Measurements from ENCODE around the gene TSEN54.

GRCh38 chr17:75472119-75472518 lies 44.2 kb upstream of the TSEN54 start:
- TF ChIP-seq, protein P1, sequence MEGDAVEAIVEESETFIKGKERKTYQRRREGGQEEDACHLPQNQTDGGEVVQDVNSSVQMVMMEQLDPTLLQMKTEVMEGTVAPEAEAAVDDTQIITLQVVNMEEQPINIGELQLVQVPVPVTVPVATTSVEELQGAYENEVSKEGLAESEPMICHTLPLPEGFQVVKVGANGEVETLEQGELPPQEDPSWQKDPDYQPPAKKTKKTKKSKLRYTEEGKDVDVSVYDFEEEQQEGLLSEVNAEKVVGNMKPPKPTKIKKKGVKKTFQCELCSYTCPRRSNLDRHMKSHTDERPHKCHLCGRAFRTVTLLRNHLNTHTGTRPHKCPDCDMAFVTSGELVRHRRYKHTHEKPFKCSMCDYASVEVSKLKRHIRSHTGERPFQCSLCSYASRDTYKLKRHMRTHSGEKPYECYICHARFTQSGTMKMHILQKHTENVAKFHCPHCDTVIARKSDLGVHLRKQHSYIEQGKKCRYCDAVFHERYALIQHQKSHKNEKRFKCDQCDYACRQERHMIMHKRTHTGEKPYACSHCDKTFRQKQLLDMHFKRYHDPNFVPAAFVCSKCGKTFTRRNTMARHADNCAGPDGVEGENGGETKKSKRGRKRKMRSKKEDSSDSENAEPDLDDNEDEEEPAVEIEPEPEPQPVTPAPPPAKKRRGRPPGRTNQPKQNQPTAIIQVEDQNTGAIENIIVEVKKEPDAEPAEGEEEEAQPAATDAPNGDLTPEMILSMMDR (conservative IDR thresholded peaks at IDR 0.05), result no peak
- TF ChIP-seq EZH2 (IDR thresholded peaks at IDR 0.05; ENCODE audit: low read depth), result no peak

All from PC-9 (cell line).